HepG2 (cell line): ENCODE measurements around the gene MYO19. TPM values are rescaled to one million over a fixed set of nuclear protein-coding genes. Genes with fewer than 3 reads are reported as not detected.
A peak's percentile ranks its signal among the peaks of the same experiment; 100 is the strongest.

Source experiments
- IKZF4 ChIP-seq: sonication (generic); formaldehyde crosslinking; IDR thresholded peaks from 2 replicates; pipeline ENCODE4 v1.5.1; 2020; ENCODE audit warnings: borderline replicate concordance, mild to moderate bottlenecking, low read depth, missing genetic modification reagents; ENCODE audit errors: not compliant biosample characterization
- SMYD3 ChIP-seq: sonication (generic); formaldehyde crosslinking; IDR thresholded peaks from 2 replicates; pipeline ENCODE4 v1.8.1; 2023; ENCODE audit warnings: mild to moderate bottlenecking, missing genetic modification reagents
- THAP11 ChIP-seq: IDR thresholded peaks from 2 replicates; pipeline ENCODE4 v1.6.1; 2016; ENCODE audit warnings: missing biosample characterization, missing genetic modification reagents
- ZNF782 ChIP-seq: sonication (generic); formaldehyde crosslinking; IDR thresholded peaks from 2 replicates; pipeline ENCODE4 v1.4.0; 2020; ENCODE audit warnings: missing genetic modification reagents, mild to moderate bottlenecking, borderline replicate concordance
- polyA plus RNA-seq, 8 experiments: library from polyadenylated mRNA; depleted of rRNA in 3 of 8; stranded (reverse) in 7 of 8; unstranded in 1 of 8; fragments of >200 nt; fragmentation: Illumina TruSeq in 4 of 8; extraction: Trizol in 4 of 8; gene quantifications; 2 replicates each; pipeline versions ENCODE4 v1.2.1 to v1.2.3, GENCODE V29; 2011 to 2016; ENCODE audit warnings: low read depth in 4 of 8, missing spikeins in 1 of 8, mixed read lengths in 1 of 8; ENCODE audit not compliant: insufficient read depth in 1 of 8
- total RNA-seq, 5 experiments: library from RNA; depleted of rRNA; stranded (reverse); fragments of >200 nt; fragmentation: Illumina TruSeq; extraction: Trizol; gene quantifications; 2 replicates each; pipeline ENCODE4 v1.2.3, GENCODE V29; 2016; ENCODE audit warnings: low read depth in 1 of 5
- TF ChIP-seq, protein P1 (sequence below): sonication (generic); IDR thresholded peaks from 2 replicates; pipeline ENCODE4 v1.6.1; 2016; ENCODE audit warnings: low read depth, borderline replicate concordance
- TF ChIP-seq, protein P2 (sequence below): sonication (generic); formaldehyde crosslinking; IDR thresholded peaks from 2 replicates; pipeline ENCODE4 v1.5.1; 2020; ENCODE audit warnings: mild to moderate bottlenecking, missing genetic modification reagents, moderate library complexity
- TF ChIP-seq, protein P3 (sequence below): IDR thresholded peaks from 2 replicates; pipeline ENCODE4 v1.6.1; 2016; ENCODE audit warnings: low read depth, missing genetic modification reagents, missing compliant biosample characterization

Gene MYO19
- total and polyA plus RNA-seq, 2 of the 13 experiments (the other 11 are each of a cell fraction or from before 2014, with no cell fraction given): 75.7 to 82.3 TPM

DNA sequence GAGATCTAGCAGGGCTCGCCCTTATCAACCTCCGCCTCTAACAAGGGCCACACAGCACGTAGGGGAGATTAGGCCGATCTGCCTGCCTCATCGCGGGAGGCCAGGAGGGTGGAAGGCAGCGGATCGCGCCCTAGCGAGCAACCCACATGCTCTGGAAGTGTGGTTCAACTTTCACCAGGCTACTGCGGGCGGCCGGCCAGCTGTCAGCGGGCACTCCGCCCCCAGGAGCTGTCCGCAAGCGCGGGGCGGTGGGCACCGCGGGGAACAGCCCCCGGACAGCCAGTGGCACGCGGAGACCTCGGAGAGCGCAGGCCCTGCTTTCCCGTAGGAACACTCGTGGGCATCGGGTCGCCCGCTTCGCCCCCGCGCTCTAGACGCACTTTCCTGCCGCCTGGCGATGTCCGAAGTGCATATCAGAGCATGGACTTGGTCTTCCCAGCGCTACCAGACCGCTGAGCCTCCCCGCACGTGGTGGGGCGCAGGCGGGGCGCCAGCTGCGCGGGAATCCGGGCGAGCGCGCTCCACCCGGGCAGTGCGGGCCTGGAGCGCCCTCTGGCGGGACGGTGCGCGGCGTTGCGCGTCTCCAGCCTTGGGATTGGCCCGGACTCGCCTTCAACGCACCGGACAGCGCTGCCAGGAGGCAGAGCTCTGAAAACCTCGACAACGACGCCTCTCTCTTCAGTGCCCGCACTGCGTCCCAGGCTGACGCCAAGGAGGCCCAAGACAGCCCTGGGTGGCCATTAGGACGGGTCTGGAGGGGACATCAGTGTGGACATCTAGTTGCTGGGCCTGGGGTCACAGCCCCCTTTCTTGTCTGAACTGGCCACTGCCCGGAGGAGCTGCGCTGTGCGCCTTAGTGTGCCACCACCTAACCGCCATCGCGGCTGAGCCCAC lies 51.8 kb downstream of the MYO19 start (continued):
- TF ChIP-seq, protein P1, sequence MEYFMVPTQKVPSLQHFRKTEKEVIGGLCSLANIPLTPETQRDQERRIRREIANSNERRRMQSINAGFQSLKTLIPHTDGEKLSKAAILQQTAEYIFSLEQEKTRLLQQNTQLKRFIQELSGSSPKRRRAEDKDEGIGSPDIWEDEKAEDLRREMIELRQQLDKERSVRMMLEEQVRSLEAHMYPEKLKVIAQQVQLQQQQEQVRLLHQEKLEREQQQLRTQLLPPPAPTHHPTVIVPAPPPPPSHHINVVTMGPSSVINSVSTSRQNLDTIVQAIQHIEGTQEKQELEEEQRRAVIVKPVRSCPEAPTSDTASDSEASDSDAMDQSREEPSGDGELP: peak; percentile 51; the same call in 1 of the 2 replicates
- TF ChIP-seq IKZF4: peak; percentile 91
- TF ChIP-seq ZNF782: 0 out of 2 replicates have a peak, but pooled peaks have one; percentile 34
- peak; percentile 70 for TF ChIP-seq THAP11 (CRISPR knock-in tag)
- TF ChIP-seq, protein P2, sequence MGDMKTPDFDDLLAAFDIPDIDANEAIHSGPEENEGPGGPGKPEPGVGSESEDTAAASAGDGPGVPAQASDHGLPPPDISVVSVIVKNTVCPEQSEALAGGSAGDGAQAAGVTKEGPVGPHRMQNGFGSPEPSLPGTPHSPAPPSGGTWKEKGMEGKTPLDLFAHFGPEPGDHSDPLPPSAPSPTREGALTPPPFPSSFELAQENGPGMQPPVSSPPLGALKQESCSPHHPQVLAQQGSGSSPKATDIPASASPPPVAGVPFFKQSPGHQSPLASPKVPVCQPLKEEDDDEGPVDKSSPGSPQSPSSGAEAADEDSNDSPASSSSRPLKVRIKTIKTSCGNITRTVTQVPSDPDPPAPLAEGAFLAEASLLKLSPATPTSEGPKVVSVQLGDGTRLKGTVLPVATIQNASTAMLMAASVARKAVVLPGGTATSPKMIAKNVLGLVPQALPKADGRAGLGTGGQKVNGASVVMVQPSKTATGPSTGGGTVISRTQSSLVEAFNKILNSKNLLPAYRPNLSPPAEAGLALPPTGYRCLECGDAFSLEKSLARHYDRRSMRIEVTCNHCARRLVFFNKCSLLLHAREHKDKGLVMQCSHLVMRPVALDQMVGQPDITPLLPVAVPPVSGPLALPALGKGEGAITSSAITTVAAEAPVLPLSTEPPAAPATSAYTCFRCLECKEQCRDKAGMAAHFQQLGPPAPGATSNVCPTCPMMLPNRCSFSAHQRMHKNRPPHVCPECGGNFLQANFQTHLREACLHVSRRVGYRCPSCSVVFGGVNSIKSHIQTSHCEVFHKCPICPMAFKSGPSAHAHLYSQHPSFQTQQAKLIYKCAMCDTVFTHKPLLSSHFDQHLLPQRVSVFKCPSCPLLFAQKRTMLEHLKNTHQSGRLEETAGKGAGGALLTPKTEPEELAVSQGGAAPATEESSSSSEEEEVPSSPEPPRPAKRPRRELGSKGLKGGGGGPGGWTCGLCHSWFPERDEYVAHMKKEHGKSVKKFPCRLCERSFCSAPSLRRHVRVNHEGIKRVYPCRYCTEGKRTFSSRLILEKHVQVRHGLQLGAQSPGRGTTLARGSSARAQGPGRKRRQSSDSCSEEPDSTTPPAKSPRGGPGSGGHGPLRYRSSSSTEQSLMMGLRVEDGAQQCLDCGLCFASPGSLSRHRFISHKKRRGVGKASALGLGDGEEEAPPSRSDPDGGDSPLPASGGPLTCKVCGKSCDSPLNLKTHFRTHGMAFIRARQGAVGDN (CRISPR knock-in tag): peak; percentile 98
- no peak for TF ChIP-seq SMYD3 (CRISPR knock-in tag)
- TF ChIP-seq, protein P3, sequence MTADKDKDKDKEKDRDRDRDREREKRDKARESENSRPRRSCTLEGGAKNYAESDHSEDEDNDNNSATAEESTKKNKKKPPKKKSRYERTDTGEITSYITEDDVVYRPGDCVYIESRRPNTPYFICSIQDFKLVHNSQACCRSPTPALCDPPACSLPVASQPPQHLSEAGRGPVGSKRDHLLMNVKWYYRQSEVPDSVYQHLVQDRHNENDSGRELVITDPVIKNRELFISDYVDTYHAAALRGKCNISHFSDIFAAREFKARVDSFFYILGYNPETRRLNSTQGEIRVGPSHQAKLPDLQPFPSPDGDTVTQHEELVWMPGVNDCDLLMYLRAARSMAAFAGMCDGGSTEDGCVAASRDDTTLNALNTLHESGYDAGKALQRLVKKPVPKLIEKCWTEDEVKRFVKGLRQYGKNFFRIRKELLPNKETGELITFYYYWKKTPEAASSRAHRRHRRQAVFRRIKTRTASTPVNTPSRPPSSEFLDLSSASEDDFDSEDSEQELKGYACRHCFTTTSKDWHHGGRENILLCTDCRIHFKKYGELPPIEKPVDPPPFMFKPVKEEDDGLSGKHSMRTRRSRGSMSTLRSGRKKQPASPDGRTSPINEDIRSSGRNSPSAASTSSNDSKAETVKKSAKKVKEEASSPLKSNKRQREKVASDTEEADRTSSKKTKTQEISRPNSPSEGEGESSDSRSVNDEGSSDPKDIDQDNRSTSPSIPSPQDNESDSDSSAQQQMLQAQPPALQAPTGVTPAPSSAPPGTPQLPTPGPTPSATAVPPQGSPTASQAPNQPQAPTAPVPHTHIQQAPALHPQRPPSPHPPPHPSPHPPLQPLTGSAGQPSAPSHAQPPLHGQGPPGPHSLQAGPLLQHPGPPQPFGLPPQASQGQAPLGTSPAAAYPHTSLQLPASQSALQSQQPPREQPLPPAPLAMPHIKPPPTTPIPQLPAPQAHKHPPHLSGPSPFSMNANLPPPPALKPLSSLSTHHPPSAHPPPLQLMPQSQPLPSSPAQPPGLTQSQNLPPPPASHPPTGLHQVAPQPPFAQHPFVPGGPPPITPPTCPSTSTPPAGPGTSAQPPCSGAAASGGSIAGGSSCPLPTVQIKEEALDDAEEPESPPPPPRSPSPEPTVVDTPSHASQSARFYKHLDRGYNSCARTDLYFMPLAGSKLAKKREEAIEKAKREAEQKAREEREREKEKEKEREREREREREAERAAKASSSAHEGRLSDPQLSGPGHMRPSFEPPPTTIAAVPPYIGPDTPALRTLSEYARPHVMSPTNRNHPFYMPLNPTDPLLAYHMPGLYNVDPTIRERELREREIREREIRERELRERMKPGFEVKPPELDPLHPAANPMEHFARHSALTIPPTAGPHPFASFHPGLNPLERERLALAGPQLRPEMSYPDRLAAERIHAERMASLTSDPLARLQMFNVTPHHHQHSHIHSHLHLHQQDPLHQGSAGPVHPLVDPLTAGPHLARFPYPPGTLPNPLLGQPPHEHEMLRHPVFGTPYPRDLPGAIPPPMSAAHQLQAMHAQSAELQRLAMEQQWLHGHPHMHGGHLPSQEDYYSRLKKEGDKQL: no peak
